GM19463 (cell line): ENCODE data around the gene CYP51A1.
"Not testable (repeated sequence)": the region's sequence is repeated elsewhere in the genome, so short reads cannot be mapped to it uniquely, and the experiment has no call there.

Experiments used
- ATAC-seq: cut with Tn5 transposase; IDR thresholded peaks from one replicate; pipeline ENCODE4 v1.9.1; 2021; ENCODE audit warnings: mild to moderate bottlenecking, moderate library complexity; ENCODE audit not compliant: unreplicated experiment

CYP51A1 gene

DNA sequence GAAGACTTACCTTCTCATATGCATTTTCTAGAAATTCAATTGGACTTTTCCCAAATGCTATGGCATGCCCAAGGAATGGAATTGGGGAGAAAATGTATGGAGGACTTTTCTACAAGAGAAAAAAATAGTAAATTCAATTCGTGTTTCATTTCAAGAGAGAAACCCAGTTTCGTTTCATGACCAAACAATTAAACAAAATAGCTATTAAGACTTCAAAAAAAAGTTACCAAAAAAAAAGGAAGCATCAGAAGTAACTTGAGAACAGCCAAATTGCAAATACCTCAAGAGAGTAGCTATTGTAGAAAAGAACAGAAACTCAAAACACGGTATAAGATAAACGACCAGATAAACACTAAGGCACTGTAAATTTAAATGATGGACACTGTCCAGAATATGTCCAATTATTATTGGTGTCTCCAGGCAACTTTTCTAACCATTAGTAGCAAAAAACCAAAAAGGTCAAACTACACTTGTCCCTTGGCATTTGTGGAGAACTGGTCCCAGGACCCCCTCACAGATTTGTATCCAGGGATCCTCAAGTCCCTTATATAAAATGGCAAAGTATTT is 2.4 kb downstream of the CYP51A1 start:
- no peak for ATAC-seq

DNA sequence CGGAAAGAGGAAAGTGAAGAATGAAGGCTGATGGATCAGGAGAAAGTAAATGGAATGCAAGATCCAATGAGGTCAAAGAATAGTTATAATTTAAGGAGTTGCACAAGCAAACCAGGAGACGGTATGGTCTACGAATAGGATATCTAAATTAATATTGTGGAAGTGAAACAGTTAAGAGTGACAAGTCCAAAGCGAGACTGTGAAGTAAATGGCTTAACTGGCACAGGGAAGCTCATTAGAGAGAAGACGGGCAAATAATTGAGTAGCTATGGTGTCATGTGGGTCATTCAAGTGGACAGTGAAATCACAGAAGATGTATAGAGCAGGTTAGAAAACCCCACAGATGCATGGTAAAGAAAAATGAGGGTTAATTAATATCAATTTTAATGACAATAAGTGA is 3.2 kb downstream of the CYP51A1 start:
- ATAC-seq = no peak

DNA sequence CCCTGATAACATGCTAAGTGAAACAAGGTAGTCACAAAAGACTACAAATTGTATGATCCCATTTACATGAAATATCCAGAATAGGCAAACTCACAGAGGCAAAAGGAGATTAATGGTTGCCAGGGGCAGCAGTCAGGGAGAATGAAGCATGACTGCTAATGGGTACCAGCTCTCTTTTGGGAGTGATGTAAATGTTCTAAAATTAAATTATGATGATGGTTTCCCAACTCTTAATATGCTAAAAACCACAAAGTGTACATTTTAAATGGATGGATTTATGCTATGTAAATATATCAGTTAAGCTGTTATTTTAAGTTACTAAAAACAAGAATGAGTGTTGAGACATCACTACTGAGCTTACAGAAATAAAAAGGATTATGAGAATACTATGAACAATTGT is 12.6 kb downstream of the CYP51A1 start:
- ATAC-seq = no peak

GRCh38 chr7:92119213-92119759 is 15.0 kb downstream of the CYP51A1 start:
- ATAC-seq = no peak

GRCh38 chr7:92116949-92117348 is 17.3 kb downstream of the CYP51A1 start:
- ATAC-seq = no peak

DNA sequence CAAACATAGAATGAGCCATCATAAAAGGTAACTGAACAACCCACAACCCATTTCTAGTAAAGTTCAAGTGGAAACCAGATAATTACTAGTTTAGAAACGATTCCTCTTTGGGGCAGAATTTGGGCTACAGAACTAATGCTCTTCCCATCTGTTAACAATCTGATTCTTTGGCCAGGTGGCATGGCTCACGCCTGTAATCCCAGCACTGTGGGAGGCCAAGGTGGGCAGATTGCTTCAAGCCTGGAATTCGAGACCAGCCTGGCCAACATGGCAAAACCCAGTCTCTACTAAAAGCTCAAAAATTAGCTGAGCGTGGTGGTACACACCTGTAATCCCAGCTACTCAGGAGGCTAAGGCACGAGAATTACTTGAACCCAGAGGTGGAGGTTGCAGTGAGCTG is 18.5 kb downstream of the CYP51A1 start:
- ATAC-seq = no peak

GRCh38 chr7:92110857-92111256 is 23.4 kb downstream of the CYP51A1 start:
- ATAC-seq = no peak

DNA sequence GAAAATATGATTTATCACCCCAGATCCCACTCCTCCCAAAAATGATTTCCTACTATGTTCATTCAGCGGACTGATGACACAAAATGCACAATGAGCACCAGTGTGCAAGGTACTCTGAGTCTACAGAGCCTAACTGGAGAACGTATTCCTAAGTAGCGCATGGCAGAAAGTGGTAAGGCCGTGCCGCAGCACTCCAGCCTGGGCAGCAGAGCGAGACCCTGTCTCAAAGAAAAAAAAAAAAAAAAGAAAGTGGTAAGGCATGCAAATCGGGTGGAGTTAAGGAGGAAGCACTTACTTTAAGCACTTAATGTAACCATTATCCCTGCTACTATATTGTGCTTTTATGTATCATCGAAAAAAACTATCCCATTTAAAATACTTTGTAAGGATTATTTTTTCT is 25.5 kb downstream of the CYP51A1 start:
- ATAC-seq = no peak

- ATAC-seq = not testable (repeated sequence)
Observed at GRCh38 chr7:92102862-92103261, 31.4 kb downstream of the CYP51A1 start.

DNA sequence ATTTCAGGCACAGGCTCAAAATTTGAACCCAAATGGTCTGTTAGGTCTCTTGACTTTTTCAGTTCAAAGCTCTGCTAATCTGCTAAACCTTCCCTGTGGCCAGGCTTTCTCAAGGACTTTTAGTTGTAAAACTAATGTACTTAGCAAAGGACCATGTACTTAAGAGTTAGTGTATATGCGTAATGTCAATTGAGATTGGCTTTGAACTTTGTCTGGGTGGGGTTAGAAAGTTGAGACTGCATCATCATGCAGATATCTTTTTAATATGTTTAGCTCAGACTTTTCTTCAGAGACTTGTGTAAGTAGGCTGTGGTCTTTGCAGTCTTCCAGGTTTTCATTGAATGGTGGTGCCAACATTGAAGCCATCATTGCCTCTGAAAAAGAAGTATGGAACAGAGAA is 33.7 kb downstream of the CYP51A1 start:
- no peak for ATAC-seq

DNA sequence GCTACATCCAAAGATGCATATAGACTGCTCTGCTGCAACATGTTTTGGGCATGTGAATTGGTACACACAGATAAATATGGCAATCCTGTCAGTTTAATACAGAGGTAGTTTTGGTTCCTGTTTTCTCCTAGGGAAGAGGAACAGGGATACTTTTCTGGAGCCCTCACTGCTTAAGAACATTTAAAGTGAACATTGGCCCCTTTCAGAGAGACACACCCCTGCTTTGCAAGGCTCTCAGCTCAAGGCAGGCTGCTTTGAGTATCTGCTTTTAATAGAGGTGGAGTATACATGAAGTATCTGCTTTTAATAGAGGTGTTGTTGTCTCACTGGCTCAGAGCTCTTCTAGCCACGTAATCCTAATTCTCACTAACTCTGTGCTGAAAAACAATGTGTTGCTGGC is 38.9 kb downstream of the CYP51A1 start:
- no peak for ATAC-seq

DNA sequence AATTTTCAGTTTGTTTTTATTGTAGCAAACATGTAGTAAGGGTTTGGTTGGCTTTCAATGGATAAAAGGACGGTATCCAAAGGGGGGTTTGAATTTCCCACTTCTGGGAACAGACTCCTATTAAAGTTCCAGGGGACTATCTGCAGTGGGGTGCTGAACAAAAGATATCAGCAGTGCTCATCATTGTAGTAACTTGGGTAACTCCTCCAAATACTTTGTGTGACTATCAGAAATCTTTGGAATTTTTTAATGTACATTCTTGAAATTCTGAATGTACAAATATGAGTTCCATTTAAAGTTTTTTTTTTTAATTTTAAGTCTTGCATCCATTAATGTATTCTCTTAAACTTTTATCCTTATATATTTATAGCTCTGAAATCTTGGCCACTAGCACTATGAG is 42.1 kb downstream of the CYP51A1 start:
- no peak for ATAC-seq

GRCh38 chr7:92088266-92088665 is 46.0 kb downstream of the CYP51A1 start:
- ATAC-seq = no peak

- ATAC-seq = not testable (repeated sequence)
Observed at GRCh38 chr7:92083922-92084321, 50.4 kb downstream of the CYP51A1 start.

- no peak for ATAC-seq
Observed at GRCh38 chr7:92076509-92076908, 57.8 kb downstream of the CYP51A1 start.

- peak; percentile 94 for ATAC-seq
Observed at GRCh38 chr7:92075455-92076158, 58.7 kb downstream of the CYP51A1 start.

DNA sequence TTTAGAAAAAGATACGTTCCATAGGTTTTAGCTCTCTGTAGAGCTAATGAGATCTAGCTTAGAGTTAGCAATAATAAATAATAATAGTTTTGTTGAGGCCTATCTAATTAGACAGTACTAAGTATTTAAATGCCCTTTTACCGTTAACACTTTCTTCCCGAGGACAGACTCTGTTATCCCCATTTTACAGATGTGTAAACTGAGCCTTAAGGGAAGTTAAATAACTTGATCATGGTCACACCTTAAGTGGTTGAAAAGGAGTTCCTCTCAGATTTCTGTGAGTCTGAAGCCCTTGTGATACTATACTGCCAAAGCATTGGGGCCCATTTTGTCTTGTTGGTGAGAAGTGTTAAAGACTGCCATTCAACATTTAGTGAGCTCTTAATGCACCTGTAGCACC is 61.6 kb downstream of the CYP51A1 start:
- no peak for ATAC-seq

GRCh38 chr7:92072121-92072520 is 62.2 kb downstream of the CYP51A1 start:
- no peak for ATAC-seq

DNA sequence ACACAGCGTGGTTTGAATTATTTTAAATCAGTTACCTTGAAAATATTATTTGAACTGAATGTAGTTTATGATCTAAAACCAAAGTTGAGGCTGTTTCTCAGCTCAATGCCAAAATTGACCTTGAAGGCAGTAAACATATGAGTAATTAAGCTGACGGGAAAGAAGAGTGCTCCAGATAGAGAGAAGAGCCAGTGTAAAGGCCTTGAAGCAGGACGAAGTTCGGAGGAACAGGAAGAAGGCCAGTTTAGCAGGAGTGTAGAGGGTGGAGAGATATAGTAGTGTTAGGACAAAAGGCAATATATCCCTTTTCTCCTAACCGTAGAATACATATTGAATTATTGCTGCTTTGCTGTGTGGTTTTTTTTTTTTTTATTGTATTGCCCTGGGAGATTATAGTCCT is 63.2 kb downstream of the CYP51A1 start:
- ATAC-seq = no peak

GRCh38 chr7:92064438-92065029 is 69.7 kb downstream of the CYP51A1 start:
- ATAC-seq = no peak
